Fibroblast of mammary gland (primary cell): Measurements from ENCODE around the gene IFIT1.
"Not testable (repeated sequence)": the region's sequence is repeated elsewhere in the genome, so short reads cannot be mapped to it uniquely, and the experiment has no call there.

Source experiments
- DNase-seq: peaks from one replicate; pipeline ENCODE4 v3.0.0-alpha.2; 2010; ENCODE audit warnings: low read depth
- H3K4me3 ChIP-seq: 2 replicates; pipeline ENCODE4 v1.5.1; 2011; ENCODE audit warnings: low read depth, mild to moderate bottlenecking, low read length, moderate library complexity; ENCODE audit not compliant: control insufficient read depth
- TF ChIP-seq, protein P1 (sequence below): conservative IDR thresholded peaks from 2 replicates; pipeline ENCODE4 v1.5.1; 2011; ENCODE audit warnings: low read depth, low read length, inconsistent platforms; ENCODE audit not compliant: control insufficient read depth, insufficient read depth

The IFIT1 gene

GRCh38 chr10:89347701-89348457, 44.5 kb upstream of the IFIT1 start:
- TF ChIP-seq, protein P1, sequence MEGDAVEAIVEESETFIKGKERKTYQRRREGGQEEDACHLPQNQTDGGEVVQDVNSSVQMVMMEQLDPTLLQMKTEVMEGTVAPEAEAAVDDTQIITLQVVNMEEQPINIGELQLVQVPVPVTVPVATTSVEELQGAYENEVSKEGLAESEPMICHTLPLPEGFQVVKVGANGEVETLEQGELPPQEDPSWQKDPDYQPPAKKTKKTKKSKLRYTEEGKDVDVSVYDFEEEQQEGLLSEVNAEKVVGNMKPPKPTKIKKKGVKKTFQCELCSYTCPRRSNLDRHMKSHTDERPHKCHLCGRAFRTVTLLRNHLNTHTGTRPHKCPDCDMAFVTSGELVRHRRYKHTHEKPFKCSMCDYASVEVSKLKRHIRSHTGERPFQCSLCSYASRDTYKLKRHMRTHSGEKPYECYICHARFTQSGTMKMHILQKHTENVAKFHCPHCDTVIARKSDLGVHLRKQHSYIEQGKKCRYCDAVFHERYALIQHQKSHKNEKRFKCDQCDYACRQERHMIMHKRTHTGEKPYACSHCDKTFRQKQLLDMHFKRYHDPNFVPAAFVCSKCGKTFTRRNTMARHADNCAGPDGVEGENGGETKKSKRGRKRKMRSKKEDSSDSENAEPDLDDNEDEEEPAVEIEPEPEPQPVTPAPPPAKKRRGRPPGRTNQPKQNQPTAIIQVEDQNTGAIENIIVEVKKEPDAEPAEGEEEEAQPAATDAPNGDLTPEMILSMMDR = no peak
- DNase-seq = peak; percentile 43
- no peak overlapping the region for H3K4me3 ChIP-seq

GRCh38 chr10:89348481-89348880, 43.9 kb upstream of the IFIT1 start:
- no peak for DNase-seq
- TF ChIP-seq, protein P1 = no peak
- no peak overlapping the region for H3K4me3 ChIP-seq

GRCh38 chr10:89348975-89349374, 43.4 kb upstream of the IFIT1 start:
- TF ChIP-seq, protein P1 = no peak
- no peak overlapping the region for H3K4me3 ChIP-seq
- no peak for DNase-seq

- not testable (repeated sequence) for H3K4me3 ChIP-seq
- DNase-seq = peak; percentile 54
These were observed 41.6 kb upstream of the IFIT1 start for GRCh38 chr10:89350631-89351315.

DNA sequence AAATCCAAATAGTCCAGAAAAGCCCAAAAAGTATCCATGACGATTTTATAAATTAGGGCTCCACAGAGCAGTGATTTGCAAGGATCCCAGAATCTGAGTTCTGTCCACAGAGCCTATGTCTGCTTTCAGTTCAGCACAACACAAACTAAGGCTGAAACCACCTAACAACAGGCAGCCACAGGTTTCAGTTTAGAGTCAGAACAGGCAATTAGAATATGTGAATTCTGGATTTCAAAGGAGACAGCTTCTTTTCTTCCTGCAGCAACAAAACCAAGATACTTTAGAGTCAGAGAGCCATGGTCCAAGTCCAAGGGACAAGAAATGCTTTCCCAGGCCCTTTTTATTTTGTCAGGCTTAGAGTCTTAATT, 41.0 kb upstream of the IFIT1 start:
- TF ChIP-seq, protein P1 = no peak
- no peak overlapping the region for H3K4me3 ChIP-seq
- no peak for DNase-seq

- TF ChIP-seq, protein P1 = no peak
- H3K4me3 ChIP-seq = no peak overlapping the region
- peak; percentile 99 for DNase-seq
These were observed 40.4 kb upstream of the IFIT1 start for GRCh38 chr10:89351780-89352597.

- H3K4me3 ChIP-seq = no peak overlapping the region
- TF ChIP-seq, protein P1 = no peak
- DNase-seq = no peak
These were observed 39.6 kb upstream of the IFIT1 start for GRCh38 chr10:89352802-89353201.
